Epithelial cell of prostate (primary cell): ENCODE measurements around the gene WDR43.

Experiments used
- DNase-seq: peaks from one replicate; pipeline ENCODE4 v3.0.0-alpha.2; 2011; ENCODE audit warnings: low read depth, low spot score
- H3K27ac ChIP-seq: fragments of 450-650 bp; 2 replicates; pipeline ENCODE4 v1.5.1; 2017; ENCODE audit warnings: mild to moderate bottlenecking

Gene WDR43, protein sequence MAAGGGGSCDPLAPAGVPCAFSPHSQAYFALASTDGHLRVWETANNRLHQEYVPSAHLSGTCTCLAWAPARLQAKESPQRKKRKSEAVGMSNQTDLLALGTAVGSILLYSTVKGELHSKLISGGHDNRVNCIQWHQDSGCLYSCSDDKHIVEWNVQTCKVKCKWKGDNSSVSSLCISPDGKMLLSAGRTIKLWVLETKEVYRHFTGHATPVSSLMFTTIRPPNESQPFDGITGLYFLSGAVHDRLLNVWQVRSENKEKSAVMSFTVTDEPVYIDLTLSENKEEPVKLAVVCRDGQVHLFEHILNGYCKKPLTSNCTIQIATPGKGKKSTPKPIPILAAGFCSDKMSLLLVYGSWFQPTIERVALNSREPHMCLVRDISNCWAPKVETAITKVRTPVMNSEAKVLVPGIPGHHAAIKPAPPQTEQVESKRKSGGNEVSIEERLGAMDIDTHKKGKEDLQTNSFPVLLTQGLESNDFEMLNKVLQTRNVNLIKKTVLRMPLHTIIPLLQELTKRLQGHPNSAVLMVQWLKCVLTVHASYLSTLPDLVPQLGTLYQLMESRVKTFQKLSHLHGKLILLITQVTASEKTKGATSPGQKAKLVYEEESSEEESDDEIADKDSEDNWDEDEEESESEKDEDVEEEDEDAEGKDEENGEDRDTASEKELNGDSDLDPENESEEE

DNA sequence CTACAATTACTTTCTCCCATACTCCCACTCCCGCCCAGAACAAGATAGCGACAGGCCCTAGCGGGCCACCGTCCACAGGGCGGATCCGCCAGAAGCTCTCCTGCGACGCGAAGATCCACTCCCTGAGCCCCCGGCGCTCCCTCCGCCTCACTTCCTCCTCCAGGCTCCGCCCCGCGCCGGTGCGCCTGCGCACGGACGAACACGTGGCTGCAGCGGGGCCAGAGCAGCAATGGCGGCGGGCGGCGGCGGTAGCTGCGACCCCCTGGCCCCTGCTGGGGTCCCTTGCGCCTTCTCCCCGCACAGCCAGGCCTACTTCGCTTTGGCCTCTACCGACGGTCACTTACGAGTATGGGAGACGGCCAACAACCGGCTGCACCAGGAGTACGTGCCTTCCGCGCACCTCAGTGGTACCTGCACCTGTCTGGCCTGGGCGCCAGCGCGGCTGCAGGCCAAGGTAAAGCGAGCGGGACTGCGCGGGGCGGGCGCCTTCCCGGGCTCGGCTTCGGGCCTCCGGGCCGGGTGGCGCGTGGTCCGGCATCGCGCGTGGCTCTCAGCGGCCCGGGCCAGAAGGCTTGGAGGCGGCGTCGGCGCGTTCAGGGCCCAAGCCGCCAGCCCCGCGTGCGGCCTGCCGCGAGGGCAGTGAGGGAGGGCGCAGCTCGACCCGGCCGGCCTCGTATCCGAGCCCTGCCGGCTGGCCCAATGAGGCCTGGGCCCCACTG, at the start of gene WDR43:
TSS of gene WDR43 (plus strand) at position 198 of the 719 bp plus-strand sequence. CDS start at position 230, 32 bp downstream.
- H3K27ac ChIP-seq: peak within 1 kb of the TSS; percentile 90
- peak; percentile 96 for DNase-seq

GRCh38 chr2:28855193-28855592, 39.3 kb upstream of the WDR43 start:
- H3K27ac ChIP-seq: no peak overlapping the region
- no peak for DNase-seq

- DNase-seq: no peak
- H3K27ac ChIP-seq: no peak overlapping the region
Measured at GRCh38 chr2:28855977-28856376, 38.5 kb upstream of the WDR43 start.

DNA sequence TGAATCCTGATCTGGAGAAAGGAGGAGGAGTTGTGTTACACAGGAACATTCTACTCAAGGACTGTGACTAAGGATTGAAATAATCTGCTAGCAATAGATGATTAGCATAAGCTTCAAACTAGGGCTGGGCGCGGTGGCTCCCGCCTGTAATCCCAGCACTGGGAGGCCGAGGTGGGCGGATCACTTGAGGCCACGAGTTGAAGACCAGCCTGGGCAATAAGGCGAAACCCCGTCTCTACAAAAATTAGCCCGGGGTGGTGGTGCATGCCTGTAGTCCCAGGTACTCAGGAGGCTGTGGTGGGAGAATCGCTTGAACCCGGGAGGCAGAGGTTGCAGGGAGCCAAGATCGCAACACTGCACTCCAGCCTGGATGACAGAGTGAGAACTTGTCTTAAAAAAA, 25.9 kb upstream of the WDR43 start:
- no peak overlapping the region for H3K27ac ChIP-seq
- no peak for DNase-seq

GRCh38 chr2:28869494-28870145, 24.8 kb upstream of the WDR43 start:
- H3K27ac ChIP-seq: peak overlapping the region; percentile 50
- no peak for DNase-seq

GRCh38 chr2:28870146-28870891, 24.1 kb upstream of the WDR43 start, which contains the start of gene TRMT61B:
TSS of gene TRMT61B (minus strand) at chr2:28870309. CDS start at chr2:28870277, 32 bp downstream.
- peak within 1 kb of the TSS; percentile 50 for H3K27ac ChIP-seq
- peak; percentile 70 for DNase-seq

DNA sequence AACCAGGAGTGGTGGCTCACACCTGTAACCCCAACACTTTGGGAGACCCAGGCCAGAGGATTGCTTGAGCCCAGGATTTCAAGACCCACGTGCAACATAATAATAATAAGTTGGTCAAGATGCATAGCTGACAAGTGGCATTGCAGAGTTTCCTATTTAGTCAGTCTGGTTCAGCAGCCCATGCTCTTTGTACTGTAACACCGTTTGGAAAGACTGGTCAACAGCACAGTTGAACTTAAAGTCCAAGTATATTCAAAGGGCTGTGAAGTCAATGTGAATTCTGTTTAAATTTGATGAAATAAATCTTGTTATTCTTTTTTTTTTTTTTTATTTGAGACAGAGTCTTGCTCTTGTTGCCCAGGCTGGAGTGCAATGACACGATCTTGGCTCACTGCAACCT, 22.8 kb upstream of the WDR43 start:
- H3K27ac ChIP-seq: no peak overlapping the region
- no peak for DNase-seq

- DNase-seq: no peak
- no peak overlapping the region for H3K27ac ChIP-seq
Measured at GRCh38 chr2:28880193-28880592, 14.3 kb upstream of the WDR43 start.

- H3K27ac ChIP-seq: no peak overlapping the region
- no peak for DNase-seq
Measured at GRCh38 chr2:28893488-28893887, 979 bp upstream of the WDR43 start.

DNA sequence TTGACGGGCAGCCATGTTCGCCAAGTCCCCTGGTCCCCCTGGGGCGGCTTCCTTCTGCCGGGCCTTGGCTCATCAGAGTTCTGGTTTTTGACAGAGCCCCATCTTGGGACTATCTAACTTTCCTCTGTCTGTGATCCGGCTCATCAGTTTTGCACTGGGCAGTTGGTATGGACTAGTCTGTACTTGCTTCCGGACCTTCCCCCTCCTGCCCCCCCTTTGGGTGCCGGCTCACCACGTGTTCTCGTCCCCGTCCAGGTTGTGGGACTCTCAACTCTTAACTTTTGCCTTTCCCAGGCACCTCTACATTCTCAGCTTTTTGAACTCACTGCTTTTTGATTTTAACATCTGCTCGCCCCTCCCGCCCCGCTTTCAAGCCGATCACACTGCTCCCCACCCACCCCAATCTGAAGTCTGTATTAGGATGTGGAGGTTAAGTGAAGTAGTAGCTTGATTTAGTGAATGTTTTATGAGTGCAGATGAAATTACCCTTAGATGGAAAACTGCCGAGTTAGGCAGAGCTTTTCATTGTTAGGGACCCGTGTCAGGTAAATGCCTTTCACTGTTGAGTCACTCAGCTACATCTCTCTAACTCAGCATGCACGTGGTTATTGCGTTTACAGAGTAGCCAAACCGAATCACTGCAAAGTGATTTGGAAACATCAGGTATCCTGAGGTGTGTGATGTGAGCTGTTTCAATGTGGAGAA, 874 bp downstream of the WDR43 start:
- DNase-seq: peak; percentile 61
- peak overlapping the region; percentile 90 for H3K27ac ChIP-seq

GRCh38 chr2:28896906-28897305, 2.4 kb downstream of the WDR43 start:
- no peak for DNase-seq
- H3K27ac ChIP-seq: peak overlapping the region; percentile 90

DNA sequence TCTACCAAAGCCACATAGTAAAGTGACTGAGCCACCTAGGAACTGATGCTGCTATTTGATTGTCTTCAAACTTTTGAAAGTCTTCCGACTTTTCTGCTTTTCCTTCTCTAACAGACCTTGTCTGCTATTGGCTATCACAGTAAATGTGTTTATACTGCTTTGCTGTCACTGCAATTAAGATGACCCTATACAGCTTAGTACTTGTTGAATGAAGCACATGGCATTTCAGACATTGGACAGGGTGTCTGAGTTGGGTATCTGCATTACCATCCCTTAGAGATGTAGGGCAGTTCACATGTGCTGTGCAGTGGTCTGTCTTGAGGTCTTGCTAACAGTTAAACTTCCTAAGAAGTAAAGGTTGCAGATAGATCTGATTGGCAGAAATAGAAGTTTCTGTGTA, 3.6 kb downstream of the WDR43 start:
- H3K27ac ChIP-seq: no peak overlapping the region

DNA sequence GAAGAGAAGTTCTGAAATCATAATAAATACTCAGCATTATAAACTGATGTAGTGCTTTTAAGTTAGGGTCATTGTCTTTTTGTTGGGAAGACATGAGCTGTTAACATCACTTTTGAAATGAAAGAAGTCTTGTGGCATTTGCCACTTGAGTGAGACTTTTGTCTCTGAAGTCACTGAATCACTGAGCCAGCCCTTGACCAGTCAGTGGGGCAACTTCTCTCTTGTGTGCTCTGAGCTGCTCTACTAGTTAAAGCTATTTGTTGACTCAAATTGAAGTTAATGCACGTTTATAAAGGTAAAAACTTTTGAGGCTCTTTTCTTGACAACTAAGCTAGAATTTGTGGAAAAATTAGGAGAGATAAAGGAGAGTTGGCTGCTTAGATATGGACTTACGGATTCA, 6.7 kb downstream of the WDR43 start:
- no peak for DNase-seq
- H3K27ac ChIP-seq: no peak overlapping the region

More for the DNA sequence above, 3.6 kb downstream of the WDR43 start:
- DNase-seq: no peak

DNA sequence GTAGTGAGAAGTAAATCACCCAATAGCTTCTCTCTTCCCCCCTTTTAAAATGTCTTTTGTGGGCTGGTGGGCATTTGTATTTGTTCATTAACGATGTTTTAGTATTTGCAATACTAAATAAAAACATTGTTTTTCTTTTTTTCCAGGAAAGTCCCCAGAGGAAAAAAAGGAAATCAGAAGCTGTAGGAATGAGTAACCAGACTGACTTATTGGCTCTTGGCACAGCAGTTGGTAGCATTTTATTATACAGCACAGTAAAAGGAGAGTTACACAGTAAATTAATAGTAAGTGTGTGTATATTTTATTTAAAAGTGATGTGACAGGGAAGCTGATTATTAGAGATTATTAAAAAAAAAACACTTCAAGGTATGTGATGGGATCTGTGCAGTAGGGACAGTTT, 7.4 kb downstream of the WDR43 start:
- H3K27ac ChIP-seq: no peak overlapping the region
- DNase-seq: no peak

DNA sequence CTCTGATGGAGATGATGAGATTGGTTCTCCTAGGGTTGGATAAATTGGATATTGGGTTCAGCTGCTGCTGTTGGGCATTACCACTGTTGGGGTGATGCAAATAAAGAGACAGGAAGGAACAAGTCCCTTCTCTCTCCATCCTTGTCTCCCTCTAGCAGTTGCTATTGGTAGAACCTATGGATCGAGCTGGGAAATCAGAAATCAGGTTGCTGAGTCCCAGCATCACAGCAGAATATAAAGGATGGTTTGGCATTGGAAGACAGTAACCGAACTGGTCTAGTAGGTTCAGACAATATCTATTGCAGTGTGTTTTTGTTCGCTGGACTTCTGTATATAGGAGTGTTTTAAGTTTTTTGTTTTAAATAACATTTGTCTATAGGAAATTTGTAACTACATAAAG, 8.1 kb downstream of the WDR43 start:
- H3K27ac ChIP-seq: no peak overlapping the region

GRCh38 chr2:28904295-28904694, 9.8 kb downstream of the WDR43 start:
- H3K27ac ChIP-seq: peak overlapping the region; percentile 39
- no peak for DNase-seq

More for the DNA sequence above, 8.1 kb downstream of the WDR43 start:
- no peak for DNase-seq

DNA sequence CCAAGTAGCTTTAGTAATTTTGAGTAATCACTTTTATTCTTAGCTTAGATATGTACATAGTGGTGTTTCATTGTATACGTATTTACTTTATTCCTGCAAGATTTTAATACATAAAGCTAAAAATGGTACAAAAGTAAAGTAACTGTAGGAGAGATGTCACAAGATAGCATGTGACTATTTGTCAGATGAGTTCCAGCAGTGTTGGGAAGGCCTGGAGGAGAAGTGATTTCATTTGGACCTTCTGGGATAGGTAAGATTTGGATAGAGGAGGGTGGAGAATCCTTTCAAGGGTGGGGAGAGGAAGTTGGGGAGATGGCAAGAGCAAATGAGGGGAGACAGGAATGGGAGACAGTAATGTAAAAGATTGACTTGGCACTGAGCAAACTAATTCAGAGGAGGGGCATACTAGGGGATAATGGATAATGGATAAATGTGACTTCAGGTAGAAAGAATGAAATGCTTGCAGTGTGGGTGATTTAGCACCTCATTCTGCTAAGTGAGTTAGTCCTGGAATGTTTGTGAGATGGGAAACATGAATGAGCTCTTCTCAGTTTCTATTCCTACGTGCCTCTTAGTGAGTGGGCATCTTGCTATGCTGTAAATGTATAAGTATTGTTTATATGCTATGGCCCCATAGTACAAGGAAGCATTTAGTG, 10.5 kb downstream of the WDR43 start:
- DNase-seq: no peak
- H3K27ac ChIP-seq: peak overlapping the region; percentile 39

DNA sequence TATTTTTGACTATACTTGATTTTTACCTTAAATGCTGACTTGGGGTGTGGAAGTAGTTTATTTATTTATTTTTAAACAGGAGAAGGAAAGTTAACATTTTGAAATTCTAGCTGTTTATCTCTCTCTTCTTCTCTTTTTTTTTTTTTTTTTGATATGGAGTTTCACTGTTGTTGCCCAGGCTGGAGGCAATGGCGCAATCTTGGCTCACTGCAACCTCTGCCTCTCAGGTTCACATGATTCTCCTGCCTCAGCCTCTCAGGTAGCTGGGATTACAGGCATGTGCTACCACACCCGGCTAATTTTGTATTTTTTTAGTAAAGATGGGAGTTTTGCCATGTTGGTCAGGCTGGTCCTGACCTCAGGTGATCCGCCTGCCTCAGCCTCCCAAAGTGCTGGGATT, 11.1 kb downstream of the WDR43 start:
- peak overlapping the region; percentile 39 for H3K27ac ChIP-seq
- DNase-seq: no peak

GRCh38 chr2:28906376-28906775, 11.9 kb downstream of the WDR43 start:
- peak overlapping the region; percentile 39 for H3K27ac ChIP-seq
- DNase-seq: no peak
